Measurements from ENCODE around the gene PIR. TPM values are rescaled to one million over a fixed set of nuclear protein-coding genes. Genes with fewer than 3 reads are reported as not detected.

Gene PIR
- total RNA-seq, 1 donor from 2014 or later, result 23.6 TPM

- no peaks in the 10 kb centered on the region for H3K36me3 Mint-ChIP-seq
- no peaks in the 10 kb centered on the region for H3K9me3 Mint-ChIP-seq
- H3K27me3 Mint-ChIP-seq, result no peaks in the 10 kb centered on the region
- no peak for TF ChIP-seq CTCF (conservative IDR thresholded peaks at IDR 0.05)
- DNase-seq (ENCODE audit: extremely low spot score, unreplicated experiment), result no peak
- no peak overlapping the region for H3K4me3 Mint-ChIP-seq
- H3K27ac Mint-ChIP-seq, result no peak overlapping the region
- H3K4me1 Mint-ChIP-seq (ENCODE audit: unreplicated experiment), result peaks cover 11% of the 10 kb centered on the region
Observed at GRCh38 chrX:15472531-15472930, 20.6 kb downstream of the PIR start.

- Mint-ChIP-seq H3K27me3 (no peaks in the 10 kb centered on the region), H3K4me3 (no peak overlapping the region), H3K36me3 (no peaks in the 10 kb centered on the region), H3K4me1 (ENCODE audit: unreplicated experiment) (peaks cover 12% of the 10 kb centered on the region), H3K27ac (peak overlapping the region; percentile 3), H3K9me3 (no peaks in the 10 kb centered on the region)
- peak; percentile 92 for TF ChIP-seq CTCF (conservative IDR thresholded peaks at IDR 0.05)
- DNase-seq (ENCODE audit: extremely low spot score, unreplicated experiment), result no peak
Observed at GRCh38 chrX:15471028-15471427, 22.1 kb downstream of the PIR start.

GRCh38 chrX:15469613-15470012 lies 23.5 kb downstream of the PIR start:
- TF ChIP-seq CTCF (conservative IDR thresholded peaks at IDR 0.05), result no peak
- Mint-ChIP-seq H3K27ac (no peak overlapping the region), H3K4me3 (no peak overlapping the region), H3K36me3 (no peaks in the 10 kb centered on the region), H3K4me1 (ENCODE audit: unreplicated experiment) (peaks cover 20% of the 10 kb centered on the region), H3K9me3 (no peaks in the 10 kb centered on the region), H3K27me3 (no peaks in the 10 kb centered on the region)
- DNase-seq (ENCODE audit: extremely low spot score, unreplicated experiment), result no peak

- Mint-ChIP-seq H3K4me3 (no peak overlapping the region), H3K9me3 (no peaks in the 10 kb centered on the region), H3K27me3 (no peaks in the 10 kb centered on the region), H3K27ac (no peak overlapping the region), H3K4me1 (ENCODE audit: unreplicated experiment) (peaks cover 28% of the 10 kb centered on the region), H3K36me3 (no peaks in the 10 kb centered on the region)
- no peak for DNase-seq (ENCODE audit: extremely low spot score, unreplicated experiment)
- TF ChIP-seq CTCF (conservative IDR thresholded peaks at IDR 0.05), result peak; percentile 70
Observed at GRCh38 chrX:15468036-15468435, 25.1 kb downstream of the PIR start.

GRCh38 chrX:15465896-15466651 lies 27.1 kb downstream of the PIR start:
- Mint-ChIP-seq H3K27me3 (no peaks in the 10 kb centered on the region), H3K4me1 (ENCODE audit: unreplicated experiment) (peaks cover 26% of the 10 kb centered on the region), H3K9me3 (no peaks in the 10 kb centered on the region)

More at GRCh38 chrX:15465896-15466651, 27.1 kb downstream of the PIR start:
- H3K27ac Mint-ChIP-seq, result no peak overlapping the region
- H3K36me3 Mint-ChIP-seq, result no peaks in the 10 kb centered on the region
- no peak overlapping the region for H3K4me3 Mint-ChIP-seq
- no peak for DNase-seq (ENCODE audit: extremely low spot score, unreplicated experiment)
- TF ChIP-seq CTCF (conservative IDR thresholded peaks at IDR 0.05), result peak; percentile 30
